Tibial nerve (tissue), 4 donors: ENCODE measurements around the gene ZNF711.

Experiments used
- CTCF ChIP-seq, 5 experiments: fragments of 200-600 bp in 3 of 5; fragments of 450-650 bp in 2 of 5; sonication (generic) in 3 of 5; IDR thresholded peaks; one replicate each; pipeline ENCODE4 v1.5.1; 2016 to 2019; ENCODE audit warnings: antibody characterized with exemption in 5 of 5, mild to moderate bottlenecking in 3 of 5, moderate library complexity in 2 of 5
- EP300 ChIP-seq, 2 donors: sonication (generic); formaldehyde crosslinking; IDR thresholded peaks; one replicate each; pipeline ENCODE4 v1.6.1; 2017; ENCODE audit warnings: antibody characterized with exemption in 2 of 2, mild to moderate bottlenecking in 1 of 2

GRCh38 chrX:85221361-85221760 is 22.4 kb upstream of the ZNF711 start:
- no peak for TF ChIP-seq CTCF (IDR thresholded peaks at IDR 0.05)
- TF ChIP-seq EP300 (IDR thresholded peaks at IDR 0.05), result no peak
